NCI-H69 (cell line): ENCODE measurements around the gene LTBP4.

Experiments
- DNase-seq: peaks from one replicate; lab custom pipeline; 2025; lab: John Stamatoyannopoulos, UW

The LTBP4 gene

GRCh38 chr19:40596608-40597328 lies 4.4 kb upstream of the LTBP4 start:
- DNase-seq: peak; percentile 53

- no peak for DNase-seq
Measured at GRCh38 chr19:40597329-40597838, 3.8 kb upstream of the LTBP4 start.

- peak; percentile 87 for DNase-seq
Measured at GRCh38 chr19:40598121-40598917, 2.9 kb upstream of the LTBP4 start.

- no peak for DNase-seq
Measured at GRCh38 chr19:40598918-40599307, 2.3 kb upstream of the LTBP4 start.

GRCh38 chr19:40599331-40599901 lies 1.8 kb upstream of the LTBP4 start:
- DNase-seq: peak; percentile 47

GRCh38 chr19:40599902-40600569 lies 1.1 kb upstream of the LTBP4 start:
- DNase-seq: no peak

- DNase-seq: peak; percentile 29
Measured at GRCh38 chr19:40600570-40601133, 517 bp upstream of the LTBP4 start.

- DNase-seq: no peak
Measured at GRCh38 chr19:40603071-40603388, 1.9 kb downstream of the LTBP4 start.

- DNase-seq: peak; percentile 97
Measured at GRCh38 chr19:40603389-40604170, 2.4 kb downstream of the LTBP4 start.

GRCh38 chr19:40604171-40604646 lies 3.0 kb downstream of the LTBP4 start:
- DNase-seq: no peak

- DNase-seq: no peak
Measured at GRCh38 chr19:40604647-40605215, 3.6 kb downstream of the LTBP4 start.

- peak; percentile 93 for DNase-seq
Measured at GRCh38 chr19:40605216-40605971, 4.2 kb downstream of the LTBP4 start.

- peak; percentile 11 for DNase-seq
Measured at GRCh38 chr19:40607311-40608239, 6.4 kb downstream of the LTBP4 start.

- DNase-seq: no peak
Measured at GRCh38 chr19:40608240-40608621, 7.1 kb downstream of the LTBP4 start.

- DNase-seq: no peak
Measured at GRCh38 chr19:40608957-40609356, 7.8 kb downstream of the LTBP4 start.

GRCh38 chr19:40609561-40610395 lies 8.6 kb downstream of the LTBP4 start:
- peak; percentile 54 for DNase-seq

GRCh38 chr19:40610396-40611064 lies 9.4 kb downstream of the LTBP4 start:
- peak; percentile 32 for DNase-seq
